ENCODE data around the gene EYS.

The EYS gene

GRCh38 chr6:64347411-64347810 is 1359.6 kb downstream of the EYS start:
- TF ChIP-seq ZNF274 (IDR thresholded peaks at IDR 0.05; ENCODE audit: low read depth, low read length) (no peak), YY1 (IDR thresholded peaks at IDR 0.05; ENCODE audit: insufficient read depth, insufficient read length) (no peak), SUZ12 (IDR thresholded peaks at IDR 0.05; ENCODE audit: extremely low read depth, insufficient read depth, insufficient read length) (no peak)
- H3K4me3 ChIP-seq (ENCODE audit: insufficient read length, low read depth), result no peak overlapping the region
- H3K36me3 ChIP-seq (ENCODE audit: insufficient read depth, insufficient read length, low read length), result no peaks in the 10 kb centered on the region
- H3K4me1 ChIP-seq (ENCODE audit: insufficient read depth, insufficient read length), result no peaks in the 10 kb centered on the region
- H3K27me3 ChIP-seq (ENCODE audit: insufficient read depth, insufficient read length), result no peaks in the 10 kb centered on the region
- H3K9me3 ChIP-seq (ENCODE audit: insufficient read depth, low read length), result no peaks in the 10 kb centered on the region
- no peak for DNase-seq (ENCODE audit: low read depth, low spot score)
- no peak overlapping the region for H3K9ac ChIP-seq (ENCODE audit: insufficient read length, low read depth)

DNA sequence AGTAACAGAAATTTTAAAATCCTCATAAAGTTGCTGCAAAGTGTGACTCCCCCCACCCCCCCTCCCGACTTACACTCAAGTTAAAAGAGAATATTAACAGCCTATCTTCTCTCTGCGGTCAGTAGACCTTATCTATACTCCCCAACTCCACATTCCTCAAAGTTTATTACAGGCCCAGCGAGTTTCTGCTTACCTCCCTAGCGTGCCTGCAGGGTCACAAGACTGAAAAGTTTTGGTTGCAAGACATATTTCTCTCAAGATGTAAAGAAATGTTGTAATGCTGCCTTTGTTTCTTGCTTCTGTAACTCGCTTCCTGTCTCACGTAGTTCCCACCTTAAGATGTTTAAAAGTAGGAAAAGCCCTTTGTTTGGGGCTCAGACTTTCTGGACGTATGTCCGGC is 1371.8 kb downstream of the EYS start:
- no peak for DNase-seq (ENCODE audit: low read depth, low spot score)

GRCh38 chr6:64334636-64335035 is 1372.4 kb downstream of the EYS start:
- TF ChIP-seq YY1 (IDR thresholded peaks at IDR 0.05; ENCODE audit: insufficient read depth, insufficient read length) (no peak), ZNF274 (IDR thresholded peaks at IDR 0.05; ENCODE audit: low read depth, low read length) (no peak), SUZ12 (IDR thresholded peaks at IDR 0.05; ENCODE audit: extremely low read depth, insufficient read depth, insufficient read length) (no peak)
- Histone ChIP-seq H3K4me3 (ENCODE audit: insufficient read length, low read depth) (no peak overlapping the region), H3K36me3 (ENCODE audit: insufficient read depth, insufficient read length, low read length) (no peaks in the 10 kb centered on the region), H3K9ac (ENCODE audit: insufficient read length, low read depth) (no peak overlapping the region), H3K9me3 (ENCODE audit: insufficient read depth, low read length) (no peaks in the 10 kb centered on the region), H3K4me1 (ENCODE audit: insufficient read depth, insufficient read length) (no peaks in the 10 kb centered on the region), H3K27me3 (ENCODE audit: insufficient read depth, insufficient read length) (no peaks in the 10 kb centered on the region)
- no peak for DNase-seq (ENCODE audit: low read depth, low spot score)

More for the DNA sequence above, 1371.8 kb downstream of the EYS start:
- H3K36me3 ChIP-seq (ENCODE audit: insufficient read depth, insufficient read length, low read length), result no peaks in the 10 kb centered on the region
- no peaks in the 10 kb centered on the region for H3K9me3 ChIP-seq (ENCODE audit: insufficient read depth, low read length)
- H3K4me1 ChIP-seq (ENCODE audit: insufficient read depth, insufficient read length), result no peaks in the 10 kb centered on the region
- TF ChIP-seq SUZ12 (IDR thresholded peaks at IDR 0.05; ENCODE audit: extremely low read depth, insufficient read depth, insufficient read length), result no peak
- TF ChIP-seq ZNF274 (IDR thresholded peaks at IDR 0.05; ENCODE audit: low read depth, low read length), result no peak
- TF ChIP-seq YY1 (IDR thresholded peaks at IDR 0.05; ENCODE audit: insufficient read depth, insufficient read length), result no peak
- H3K4me3 ChIP-seq (ENCODE audit: insufficient read length, low read depth), result no peak overlapping the region
- no peaks in the 10 kb centered on the region for H3K27me3 ChIP-seq (ENCODE audit: insufficient read depth, insufficient read length)
- no peak overlapping the region for H3K9ac ChIP-seq (ENCODE audit: insufficient read length, low read depth)

- H3K9ac ChIP-seq (ENCODE audit: insufficient read length, low read depth), result no peak overlapping the region
- no peaks in the 10 kb centered on the region for H3K4me1 ChIP-seq (ENCODE audit: insufficient read depth, insufficient read length)
- H3K27me3 ChIP-seq (ENCODE audit: insufficient read depth, insufficient read length), result no peaks in the 10 kb centered on the region
- no peaks in the 10 kb centered on the region for H3K36me3 ChIP-seq (ENCODE audit: insufficient read depth, insufficient read length, low read length)
- peaks cover 10% of the 10 kb centered on the region; the same call in 1 of the 2 replicates for H3K9me3 ChIP-seq (ENCODE audit: insufficient read depth, low read length)
- DNase-seq (ENCODE audit: low read depth, low spot score), result peak; percentile 27
- TF ChIP-seq SUZ12 (IDR thresholded peaks at IDR 0.05; ENCODE audit: extremely low read depth, insufficient read depth, insufficient read length) (no peak), ZNF274 (IDR thresholded peaks at IDR 0.05; ENCODE audit: low read depth, low read length) (no peak), YY1 (IDR thresholded peaks at IDR 0.05; ENCODE audit: insufficient read depth, insufficient read length) (no peak)
- no peak overlapping the region for H3K4me3 ChIP-seq (ENCODE audit: insufficient read length, low read depth)
Observed at GRCh38 chr6:64330694-64331307, 1376.2 kb downstream of the EYS start.

GRCh38 chr6:64326939-64327338 is 1380.1 kb downstream of the EYS start:
- DNase-seq (ENCODE audit: low read depth, low spot score), result no peak
- Histone ChIP-seq H3K9ac (ENCODE audit: insufficient read length, low read depth) (no peak overlapping the region), H3K9me3 (ENCODE audit: insufficient read depth, low read length) (peaks cover 10% of the 10 kb centered on the region; the same call in 1 of the 2 replicates), H3K27me3 (ENCODE audit: insufficient read depth, insufficient read length) (no peaks in the 10 kb centered on the region), H3K4me1 (ENCODE audit: insufficient read depth, insufficient read length) (no peaks in the 10 kb centered on the region), H3K36me3 (ENCODE audit: insufficient read depth, insufficient read length, low read length) (no peaks in the 10 kb centered on the region), H3K4me3 (ENCODE audit: insufficient read length, low read depth) (no peak overlapping the region)
- no peak for TF ChIP-seq SUZ12 (IDR thresholded peaks at IDR 0.05; ENCODE audit: extremely low read depth, insufficient read depth, insufficient read length)
- TF ChIP-seq ZNF274 (IDR thresholded peaks at IDR 0.05; ENCODE audit: low read depth, low read length), result no peak
- TF ChIP-seq YY1 (IDR thresholded peaks at IDR 0.05; ENCODE audit: insufficient read depth, insufficient read length), result no peak

DNA sequence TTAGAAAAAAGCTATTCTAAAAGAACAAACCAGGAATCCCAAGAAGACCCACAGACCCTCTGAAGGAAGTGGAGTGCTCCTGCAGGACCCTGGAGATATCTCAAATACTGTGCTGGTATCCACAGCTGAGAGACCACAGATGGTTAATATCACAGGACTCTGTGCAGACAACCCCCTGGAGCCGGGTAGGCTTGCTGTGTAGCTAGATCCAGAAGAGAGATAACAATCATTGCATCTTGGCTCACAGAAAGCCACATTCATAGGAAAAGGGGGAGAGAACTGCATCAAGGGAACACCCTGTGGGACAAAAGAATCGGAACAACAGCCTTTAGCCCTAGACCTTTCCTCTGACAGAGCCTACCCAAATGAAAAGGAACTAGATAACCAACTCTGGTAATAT is 1381.9 kb downstream of the EYS start:
- peaks cover 10% of the 10 kb centered on the region; the same call in 1 of the 2 replicates for H3K9me3 ChIP-seq (ENCODE audit: insufficient read depth, low read length)
- no peak overlapping the region for H3K4me3 ChIP-seq (ENCODE audit: insufficient read length, low read depth)
- H3K27me3 ChIP-seq (ENCODE audit: insufficient read depth, insufficient read length), result no peaks in the 10 kb centered on the region
- DNase-seq (ENCODE audit: low read depth, low spot score), result no peak
- no peak overlapping the region for H3K9ac ChIP-seq (ENCODE audit: insufficient read length, low read depth)
- TF ChIP-seq SUZ12 (IDR thresholded peaks at IDR 0.05; ENCODE audit: extremely low read depth, insufficient read depth, insufficient read length), result no peak
- no peak for TF ChIP-seq ZNF274 (IDR thresholded peaks at IDR 0.05; ENCODE audit: low read depth, low read length)
- TF ChIP-seq YY1 (IDR thresholded peaks at IDR 0.05; ENCODE audit: insufficient read depth, insufficient read length), result no peak
- no peaks in the 10 kb centered on the region for H3K4me1 ChIP-seq (ENCODE audit: insufficient read depth, insufficient read length)
- H3K36me3 ChIP-seq (ENCODE audit: insufficient read depth, insufficient read length, low read length), result no peaks in the 10 kb centered on the region

- H3K9me3 ChIP-seq (ENCODE audit: insufficient read depth, low read length), result no peaks in the 10 kb centered on the region
- no peak overlapping the region for H3K9ac ChIP-seq (ENCODE audit: insufficient read length, low read depth)
- no peaks in the 10 kb centered on the region for H3K4me1 ChIP-seq (ENCODE audit: insufficient read depth, insufficient read length)
- H3K27me3 ChIP-seq (ENCODE audit: insufficient read depth, insufficient read length), result no peaks in the 10 kb centered on the region
- DNase-seq (ENCODE audit: low read depth, low spot score), result no peak
- H3K36me3 ChIP-seq (ENCODE audit: insufficient read depth, insufficient read length, low read length), result no peaks in the 10 kb centered on the region
- no peak overlapping the region for H3K4me3 ChIP-seq (ENCODE audit: insufficient read length, low read depth)
- TF ChIP-seq ZNF274 (IDR thresholded peaks at IDR 0.05; ENCODE audit: low read depth, low read length) (no peak), YY1 (IDR thresholded peaks at IDR 0.05; ENCODE audit: insufficient read depth, insufficient read length) (no peak), SUZ12 (IDR thresholded peaks at IDR 0.05; ENCODE audit: extremely low read depth, insufficient read depth, insufficient read length) (no peak)
Observed at GRCh38 chr6:64310214-64310613, 1396.8 kb downstream of the EYS start.
